GM12874 (cell line): Measurements from ENCODE around the gene SLC35E4.

Experiments
- TF ChIP-seq, protein P1 (sequence below): IDR thresholded peaks from 2 replicates; pipeline ENCODE4 v1.5.1; 2011; ENCODE audit warnings: low read depth, mild to moderate bottlenecking, control low read depth, low read length, moderate library complexity; ENCODE audit not compliant: insufficient read depth

The SLC35E4 gene

GRCh38 chr22:30691204-30691603, 55.6 kb downstream of the SLC35E4 start:
- TF ChIP-seq, protein P1, sequence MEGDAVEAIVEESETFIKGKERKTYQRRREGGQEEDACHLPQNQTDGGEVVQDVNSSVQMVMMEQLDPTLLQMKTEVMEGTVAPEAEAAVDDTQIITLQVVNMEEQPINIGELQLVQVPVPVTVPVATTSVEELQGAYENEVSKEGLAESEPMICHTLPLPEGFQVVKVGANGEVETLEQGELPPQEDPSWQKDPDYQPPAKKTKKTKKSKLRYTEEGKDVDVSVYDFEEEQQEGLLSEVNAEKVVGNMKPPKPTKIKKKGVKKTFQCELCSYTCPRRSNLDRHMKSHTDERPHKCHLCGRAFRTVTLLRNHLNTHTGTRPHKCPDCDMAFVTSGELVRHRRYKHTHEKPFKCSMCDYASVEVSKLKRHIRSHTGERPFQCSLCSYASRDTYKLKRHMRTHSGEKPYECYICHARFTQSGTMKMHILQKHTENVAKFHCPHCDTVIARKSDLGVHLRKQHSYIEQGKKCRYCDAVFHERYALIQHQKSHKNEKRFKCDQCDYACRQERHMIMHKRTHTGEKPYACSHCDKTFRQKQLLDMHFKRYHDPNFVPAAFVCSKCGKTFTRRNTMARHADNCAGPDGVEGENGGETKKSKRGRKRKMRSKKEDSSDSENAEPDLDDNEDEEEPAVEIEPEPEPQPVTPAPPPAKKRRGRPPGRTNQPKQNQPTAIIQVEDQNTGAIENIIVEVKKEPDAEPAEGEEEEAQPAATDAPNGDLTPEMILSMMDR = no peak

DNA sequence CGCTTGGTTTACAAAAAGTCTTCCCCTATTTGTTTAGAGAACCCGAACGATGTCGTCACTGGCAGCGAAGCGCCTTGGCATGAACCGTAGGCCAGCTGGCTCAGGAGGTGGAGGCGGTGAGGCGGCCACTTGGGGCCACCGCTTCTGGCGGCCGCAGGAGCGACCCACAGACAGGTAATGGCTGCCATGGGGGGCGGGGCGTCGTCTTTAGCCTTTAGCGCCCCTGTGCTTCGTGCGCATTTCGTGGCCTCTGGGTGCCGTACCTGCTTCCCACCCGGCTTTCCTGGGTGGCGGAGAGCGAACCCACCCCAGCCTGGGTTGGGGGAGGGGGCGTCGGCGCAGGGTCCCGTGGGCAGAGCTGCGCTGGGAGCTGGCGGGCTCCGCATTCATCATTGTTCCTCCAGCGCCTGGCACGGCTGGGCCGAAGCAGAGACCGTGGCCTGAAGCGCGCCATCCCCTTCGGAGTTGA, 58.6 kb downstream of the SLC35E4 start:
- TF ChIP-seq, protein P1 = no peak

- TF ChIP-seq, protein P1 = no peak
Observed at GRCh38 chr22:30694640-30695350, 59.2 kb downstream of the SLC35E4 start, which contains the start of gene OSBP2. Gene OSBP2, plus strand, starts transcription at chr22:30694874. Its CDS starts 36 bp downstream, at chr22:30694910.

- TF ChIP-seq, protein P1 = no peak
Observed at GRCh38 chr22:30695351-30695851, 59.8 kb downstream of the SLC35E4 start.

- TF ChIP-seq, protein P1 = no peak
Observed at GRCh38 chr22:30695871-30696655, 60.5 kb downstream of the SLC35E4 start.
